Stimulated activated CD8-positive, alpha-beta memory T cell treated with anti-CD3 and anti-CD28 coated beads, Interleukin-12 subunit alpha, Interleukin-12 subunit beta, amount 100 ng/mL, for 24 hours (primary cell): ENCODE measurements around the gene PAX3.

Experiments used
- DNase-seq: peaks from one replicate; pipeline ENCODE4 v3.0.0-alpha.2; 2020; ENCODE audit errors: extremely low read depth

Gene PAX3

GRCh38 chr2:222310747-222311318 lies 12.0 kb upstream of the PAX3 start:
- DNase-seq = no peak

- DNase-seq = no peak
These were observed 11.0 kb upstream of the PAX3 start for GRCh38 chr2:222309766-222310165.

GRCh38 chr2:222309361-222309760 lies 10.6 kb upstream of the PAX3 start:
- no peak for DNase-seq

GRCh38 chr2:222307978-222308730 lies 9.4 kb upstream of the PAX3 start:
- DNase-seq = no peak

- DNase-seq = no peak
These were observed 8.5 kb upstream of the PAX3 start for GRCh38 chr2:222307143-222307756.

- no peak for DNase-seq
These were observed 7.8 kb upstream of the PAX3 start for GRCh38 chr2:222306393-222307142.

- no peak for DNase-seq
These were observed 7.0 kb upstream of the PAX3 start for GRCh38 chr2:222305516-222306392.

GRCh38 chr2:222304737-222305515 lies 6.1 kb upstream of the PAX3 start:
- no peak for DNase-seq

- DNase-seq = no peak
These were observed 5.3 kb upstream of the PAX3 start for GRCh38 chr2:222303828-222304736.

GRCh38 chr2:222303045-222303827 lies 4.4 kb upstream of the PAX3 start:
- DNase-seq = no peak

GRCh38 chr2:222302178-222303018 lies 3.6 kb upstream of the PAX3 start:
- no peak for DNase-seq

- DNase-seq = no peak
These were observed 3.0 kb upstream of the PAX3 start for GRCh38 chr2:222301796-222302118.

- DNase-seq = no peak
These were observed 2.4 kb upstream of the PAX3 start for GRCh38 chr2:222301053-222301795.

- no peak for DNase-seq
These were observed 1.9 kb upstream of the PAX3 start for GRCh38 chr2:222300726-222301052.

GRCh38 chr2:222299906-222300725 lies 1.3 kb upstream of the PAX3 start:
- no peak for DNase-seq

- no peak for DNase-seq
These were observed 842 bp downstream of the PAX3 start for GRCh38 chr2:222298001-222298310.

- no peak for DNase-seq
These were observed 1.2 kb downstream of the PAX3 start for GRCh38 chr2:222297600-222297935.
